Mononuclear cell (primary cell): ENCODE results near the gene CLDN14. TPM values are rescaled to one million over a fixed set of nuclear protein-coding genes. Genes with fewer than 3 reads are reported as not detected.

Experiments used
- H3K27me3 ChIP-seq: 2 replicates; pipeline ENCODE4 v1.6.0; 2011; ENCODE audit warnings: low read length, control low read depth; ENCODE audit not compliant: insufficient read depth
- H3K4me1 ChIP-seq: 2 replicates; pipeline ENCODE4 v1.5.1; 2011; ENCODE audit warnings: mild to moderate bottlenecking, low read length, control low read depth; ENCODE audit not compliant: insufficient read depth
- H3K4me3 ChIP-seq: 2 replicates; pipeline ENCODE4 v1.5.1; 2011; ENCODE audit warnings: mild to moderate bottlenecking, low read length, moderate library complexity
- H3K9me3 ChIP-seq: 2 replicates; pipeline ENCODE4 v1.5.1; 2011; ENCODE audit warnings: low read depth, mild to moderate bottlenecking, control low read depth, low read length
- total RNA-seq: library from RNA; depleted of rRNA; stranded (reverse); fragments of >200 nt; gene quantifications from one replicate; pipeline ENCODE4 v1.2.3, GENCODE V29; 2012

Gene CLDN14
- total RNA-seq, 1 donor: not detected

- H3K4me1 ChIP-seq: no peaks in the 10 kb centered on the region
- H3K9me3 ChIP-seq: no peaks in the 10 kb centered on the region
- no peaks in the 10 kb centered on the region for H3K27me3 ChIP-seq
- H3K4me3 ChIP-seq: no peak overlapping the region
Measured at GRCh38 chr21:36508948-36509347, 29.0 kb upstream of the CLDN14 start.

- Histone ChIP-seq H3K9me3 (no peaks in the 10 kb centered on the region), H3K4me1 (no peaks in the 10 kb centered on the region), H3K4me3 (no peak overlapping the region), H3K27me3 (no peaks in the 10 kb centered on the region)
Measured at GRCh38 chr21:36507397-36508018, 27.6 kb upstream of the CLDN14 start.

GRCh38 chr21:36506482-36506881 is 26.6 kb upstream of the CLDN14 start:
- Histone ChIP-seq H3K9me3 (no peaks in the 10 kb centered on the region), H3K27me3 (no peaks in the 10 kb centered on the region), H3K4me1 (no peaks in the 10 kb centered on the region), H3K4me3 (no peak overlapping the region)

GRCh38 chr21:36504067-36505058 is 24.4 kb upstream of the CLDN14 start:
- H3K4me3 ChIP-seq: no peak overlapping the region
- H3K4me1 ChIP-seq: no peaks in the 10 kb centered on the region
- H3K9me3 ChIP-seq: no peaks in the 10 kb centered on the region
- no peaks in the 10 kb centered on the region for H3K27me3 ChIP-seq

- no peaks in the 10 kb centered on the region for H3K27me3 ChIP-seq
- H3K4me3 ChIP-seq: no peak overlapping the region
- H3K4me1 ChIP-seq: no peaks in the 10 kb centered on the region
- no peaks in the 10 kb centered on the region for H3K9me3 ChIP-seq
Measured at GRCh38 chr21:36502365-36502764, 22.4 kb upstream of the CLDN14 start.

GRCh38 chr21:36501589-36501892 is 21.6 kb upstream of the CLDN14 start:
- no peaks in the 10 kb centered on the region for H3K27me3 ChIP-seq
- H3K4me3 ChIP-seq: no peak overlapping the region
- H3K9me3 ChIP-seq: no peaks in the 10 kb centered on the region
- H3K4me1 ChIP-seq: no peaks in the 10 kb centered on the region

GRCh38 chr21:36499578-36500471 is 19.9 kb upstream of the CLDN14 start:
- Histone ChIP-seq H3K4me3 (no peak overlapping the region), H3K9me3 (no peaks in the 10 kb centered on the region), H3K27me3 (no peaks in the 10 kb centered on the region)

GRCh38 chr21:36494557-36494956 is 14.6 kb upstream of the CLDN14 start:
- Histone ChIP-seq H3K4me1 (no peaks in the 10 kb centered on the region), H3K9me3 (no peaks in the 10 kb centered on the region), H3K4me3 (no peak overlapping the region), H3K27me3 (no peaks in the 10 kb centered on the region)

More at GRCh38 chr21:36499578-36500471, 19.9 kb upstream of the CLDN14 start:
- no peaks in the 10 kb centered on the region for H3K4me1 ChIP-seq

GRCh38 chr21:36491209-36491910 is 11.4 kb upstream of the CLDN14 start:
- no peaks in the 10 kb centered on the region for H3K9me3 ChIP-seq
- H3K4me3 ChIP-seq: no peak overlapping the region
- H3K27me3 ChIP-seq: no peaks in the 10 kb centered on the region
- no peaks in the 10 kb centered on the region for H3K4me1 ChIP-seq

GRCh38 chr21:36489776-36490165 is 9.8 kb upstream of the CLDN14 start:
- H3K4me3 ChIP-seq: no peak overlapping the region
- H3K9me3 ChIP-seq: no peaks in the 10 kb centered on the region
- H3K4me1 ChIP-seq: no peaks in the 10 kb centered on the region
- H3K27me3 ChIP-seq: no peaks in the 10 kb centered on the region

GRCh38 chr21:36489103-36489775 is 9.3 kb upstream of the CLDN14 start:
- H3K9me3 ChIP-seq: no peaks in the 10 kb centered on the region
- no peaks in the 10 kb centered on the region for H3K4me1 ChIP-seq
- no peaks in the 10 kb centered on the region for H3K27me3 ChIP-seq
- no peak overlapping the region for H3K4me3 ChIP-seq

GRCh38 chr21:36487641-36488307 is 7.9 kb upstream of the CLDN14 start:
- Histone ChIP-seq H3K27me3 (no peaks in the 10 kb centered on the region), H3K4me1 (no peaks in the 10 kb centered on the region), H3K9me3 (no peaks in the 10 kb centered on the region), H3K4me3 (no peak overlapping the region)

- Histone ChIP-seq H3K4me1 (no peaks in the 10 kb centered on the region), H3K9me3 (no peaks in the 10 kb centered on the region), H3K27me3 (no peaks in the 10 kb centered on the region), H3K4me3 (no peak overlapping the region)
Measured at GRCh38 chr21:36486246-36486645, 6.3 kb upstream of the CLDN14 start.

GRCh38 chr21:36485476-36485875 is 5.6 kb upstream of the CLDN14 start:
- Histone ChIP-seq H3K9me3 (no peaks in the 10 kb centered on the region), H3K4me3 (no peak overlapping the region), H3K4me1 (no peaks in the 10 kb centered on the region), H3K27me3 (no peaks in the 10 kb centered on the region)
